ENCODE data around the gene C14orf180. TPM values are rescaled to one million over a fixed set of nuclear protein-coding genes. Genes with fewer than 3 reads are reported as not detected.

The C14orf180 gene
- total RNA-seq, 1 experiment from 2014 or later = not detected

DNA sequence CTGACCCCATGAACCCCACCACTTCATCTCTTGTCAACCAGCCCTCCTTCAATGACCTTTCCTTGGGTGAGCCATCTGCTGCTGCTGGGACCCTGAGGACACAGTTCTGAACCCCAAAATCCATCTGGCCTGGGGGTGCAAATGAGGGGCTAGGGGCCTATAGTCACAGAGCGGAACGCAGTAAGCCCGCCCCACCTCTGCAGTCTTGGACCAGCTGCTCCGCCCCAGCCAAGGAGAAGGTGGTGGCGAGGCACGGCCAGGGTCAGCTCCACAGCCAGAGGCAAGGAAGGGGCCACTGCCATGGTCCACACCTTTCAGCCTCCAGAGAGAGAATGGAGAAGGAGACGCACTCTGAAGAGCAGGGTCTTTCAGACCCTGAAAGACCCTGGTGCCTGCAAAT, 19.9 kb downstream of the C14orf180 start:
- no peak overlapping the region for H2AFZ ChIP-seq (ENCODE audit: low read length)
- no peak overlapping the region for H3K14ac ChIP-seq (ENCODE audit: insufficient read depth, low read length)
- no peak overlapping the region for H3K27ac Mint-ChIP-seq
- H3K79me1 ChIP-seq (ENCODE audit: insufficient read depth, low read depth, low read length, poor library complexity, severe bottlenecking) = no peaks in the 10 kb centered on the region
- no peak overlapping the region for H3T11ph ChIP-seq (ENCODE audit: low read length)
- peaks cover 2% of the 10 kb centered on the region; the same call in 1 of the 2 replicates for H3K27me3 ChIP-seq (ENCODE audit: insufficient read depth, low read length)
- H3K4me1 Mint-ChIP-seq = peaks cover 3 to 8% of the 10 kb centered on the region in 2 experiments; a peak in 2 of 4 replicates
- H2BK12ac ChIP-seq (ENCODE audit: insufficient read length, low read depth, low read length) = no peak overlapping the region
- no peaks in the 10 kb centered on the region for H3K36me3 Mint-ChIP-seq (ENCODE audit: insufficient read depth in 1 of 3, low read depth in 3 of 3)
- no peak overlapping the region for H2BK15ac ChIP-seq (ENCODE audit: low read depth, low read length)
- H2AK5ac ChIP-seq (ENCODE audit: insufficient read length, low read length) = no peak overlapping the region
- H3K23ac ChIP-seq (ENCODE audit: insufficient read length, low read depth, low read length) = no peak overlapping the region
- H3K79me2 ChIP-seq (ENCODE audit: insufficient read depth, low read length) = no peaks in the 10 kb centered on the region
- no peaks in the 10 kb centered on the region for H3K4me1 ChIP-seq (ENCODE audit: insufficient read depth, low read length)
- no peak overlapping the region for H3K4me3 Mint-ChIP-seq
- no peaks in the 10 kb centered on the region for H4K20me1 ChIP-seq (ENCODE audit: control insufficient read depth, insufficient read depth, insufficient read length)
- no peak overlapping the region for H4K8ac ChIP-seq (replicated peaks; ENCODE audit: insufficient read length, low read depth, low read length)
- no peaks in the 10 kb centered on the region for H3K9me3 Mint-ChIP-seq
- no peak overlapping the region for H3K4me2 ChIP-seq (ENCODE audit: insufficient read depth, insufficient read length, low read length)
- no peak overlapping the region for H4K5ac ChIP-seq (ENCODE audit: insufficient read length, low read depth, low read length)
- H3K18ac ChIP-seq (ENCODE audit: insufficient read length, low read depth, low read length) = no peak overlapping the region
- no peak overlapping the region for H3K9ac ChIP-seq (ENCODE audit: extremely low read depth, insufficient read length, low read length)
- peaks cover 5% of the 10 kb centered on the region for H3K23me2 ChIP-seq (ENCODE audit: insufficient read length, low read depth, low read length, poor library complexity, severe bottlenecking)
- no peak overlapping the region for H2BK20ac ChIP-seq (ENCODE audit: low read depth, low read length, poor library complexity, severe bottlenecking)
- H3K4ac ChIP-seq (ENCODE audit: low read depth, low read length) = no peak overlapping the region
- no peak for TF ChIP-seq CTCF (conservative IDR thresholded peaks at IDR 0.05)
- H2BK5ac ChIP-seq (ENCODE audit: insufficient read length, low read length) = no peak overlapping the region
- peaks cover 29% of the 10 kb centered on the region for H3K27me3 Mint-ChIP-seq (ENCODE audit: low read depth)
- no CpG with 5 or more reads among the region's 7 CpGs for WGBS (ENCODE audit: extremely low coverage, insufficient read length, low lambda C conversion rate)
- no peak overlapping the region for H4K91ac ChIP-seq (ENCODE audit: insufficient read length, low read depth, low read length)
- H3K9me3 ChIP-seq (ENCODE audit: control insufficient read depth, low read depth, low read length) = no peaks in the 10 kb centered on the region
- H2BK120ac ChIP-seq (ENCODE audit: low read depth, low read length, poor library complexity, severe bottlenecking) = no peak overlapping the region
- DNase-seq = no peak
- H3K56ac ChIP-seq (ENCODE audit: insufficient read length, low read depth, low read length) = no peak overlapping the region
- H3K27ac ChIP-seq (ENCODE audit: insufficient read length, low read depth, low read length) = no peak overlapping the region

Data from H9 (cell line).